HG03135 (cell line): ENCODE data around the gene EDAR.

Experiments used
- ATAC-seq: cut with Tn5 transposase; IDR thresholded peaks from one replicate; pipeline ENCODE4 v1.9.1; 2021; ENCODE audit warnings: mild to moderate bottlenecking, moderate library complexity; ENCODE audit not compliant: unreplicated experiment

Gene EDAR

GRCh38 chr2:109005686-109006204, 16.7 kb upstream of the EDAR start:
- no peak for ATAC-seq

- no peak for ATAC-seq
Measured at GRCh38 chr2:109001201-109001600, 12.2 kb upstream of the EDAR start.

GRCh38 chr2:109000738-109001137, 11.7 kb upstream of the EDAR start:
- no peak for ATAC-seq

DNA sequence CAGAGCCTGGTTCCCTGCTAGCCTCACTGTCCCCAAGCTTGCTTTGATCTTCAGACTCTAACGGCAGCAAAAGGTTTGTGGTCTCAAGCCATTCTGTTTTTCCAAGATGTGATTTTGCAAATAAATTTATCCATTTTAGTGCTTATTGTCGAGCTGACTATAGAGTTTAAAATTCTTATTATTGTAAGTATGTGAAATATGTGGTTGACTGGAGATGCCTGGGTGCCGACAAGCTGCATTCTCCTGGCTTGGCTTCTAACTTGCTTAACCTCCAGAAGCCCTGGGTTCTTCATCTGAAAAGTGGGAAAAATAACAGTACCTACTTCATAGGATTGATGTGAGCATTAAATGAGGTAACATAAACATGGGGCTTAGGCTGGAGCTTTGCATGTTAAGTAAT, 9.9 kb upstream of the EDAR start:
- ATAC-seq, result no peak

- ATAC-seq, result no peak
Measured at GRCh38 chr2:108994178-108994577, 5.2 kb upstream of the EDAR start.

- ATAC-seq, result no peak
Measured at GRCh38 chr2:108993095-108993937, 4.3 kb upstream of the EDAR start.

- no peak for ATAC-seq
Measured at GRCh38 chr2:108988076-108988795, 784 bp downstream of the EDAR start.

DNA sequence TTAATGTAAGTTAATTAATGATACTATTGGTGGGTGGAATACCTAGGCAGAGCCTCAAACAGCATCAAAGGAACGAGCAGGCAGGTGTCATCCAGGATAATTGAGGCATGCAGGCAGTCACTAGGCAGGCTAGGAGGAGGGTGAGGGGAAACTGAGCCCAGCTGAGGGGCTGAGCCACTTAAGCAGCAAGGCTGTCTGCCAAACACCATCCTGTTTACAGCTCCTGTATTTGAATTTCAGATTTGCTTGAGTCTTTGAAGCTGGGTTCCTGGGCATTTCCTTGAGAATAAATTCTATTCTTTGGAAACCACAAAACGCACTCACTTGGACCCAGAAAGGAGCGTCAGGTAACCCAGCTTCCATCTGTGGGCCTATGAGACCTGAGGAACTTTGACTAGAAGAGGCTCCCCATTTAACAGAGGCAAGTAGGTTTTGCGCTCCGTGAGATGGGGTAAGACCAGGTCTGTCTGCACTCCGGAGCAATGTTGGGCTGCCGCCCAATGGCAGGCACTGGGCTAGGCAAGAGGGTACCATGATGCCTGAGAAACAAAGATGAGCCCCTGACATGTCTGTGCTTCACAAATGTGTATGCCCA, 2.0 kb downstream of the EDAR start:
- no peak for ATAC-seq

DNA sequence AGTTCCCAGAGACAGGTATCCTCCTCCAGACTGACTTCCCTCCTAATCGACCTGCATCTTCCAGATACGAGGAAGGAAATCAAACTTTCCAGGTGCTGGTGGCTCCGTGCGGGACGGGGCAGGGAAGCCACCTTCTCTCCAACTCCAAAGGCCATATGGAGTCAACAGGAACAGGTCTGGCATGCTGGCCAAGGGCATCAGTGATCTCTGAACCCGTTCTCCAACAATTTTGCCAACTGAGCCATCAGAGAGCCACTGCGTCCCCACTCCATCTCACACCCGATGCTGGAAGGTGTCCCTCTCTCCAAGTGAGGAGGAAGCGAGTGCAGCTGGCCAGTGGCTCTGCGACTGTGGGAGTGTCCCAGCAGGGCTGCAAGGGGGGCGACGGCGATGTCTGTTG, 5.4 kb downstream of the EDAR start:
- no peak for ATAC-seq

DNA sequence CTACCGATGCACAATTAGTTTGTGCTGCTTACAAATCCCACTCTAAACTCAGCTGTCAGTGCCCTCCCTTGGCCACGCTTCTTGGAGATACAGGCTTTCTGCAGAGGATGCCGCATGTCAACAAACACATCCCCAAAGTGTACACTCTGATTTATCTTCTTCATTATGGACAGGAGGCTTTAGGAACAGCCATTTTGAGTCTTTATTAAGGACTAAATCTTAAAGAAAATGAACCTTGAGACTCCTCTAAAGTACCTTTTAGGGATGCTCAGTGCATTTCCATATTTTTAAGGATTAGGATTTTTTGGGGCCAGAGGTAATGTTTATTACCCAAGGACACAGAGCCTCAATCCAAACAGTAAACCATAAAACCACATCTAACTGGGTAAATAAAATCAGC, 6.0 kb downstream of the EDAR start:
- no peak for ATAC-seq

GRCh38 chr2:108982259-108982679, 6.8 kb downstream of the EDAR start:
- no peak for ATAC-seq

DNA sequence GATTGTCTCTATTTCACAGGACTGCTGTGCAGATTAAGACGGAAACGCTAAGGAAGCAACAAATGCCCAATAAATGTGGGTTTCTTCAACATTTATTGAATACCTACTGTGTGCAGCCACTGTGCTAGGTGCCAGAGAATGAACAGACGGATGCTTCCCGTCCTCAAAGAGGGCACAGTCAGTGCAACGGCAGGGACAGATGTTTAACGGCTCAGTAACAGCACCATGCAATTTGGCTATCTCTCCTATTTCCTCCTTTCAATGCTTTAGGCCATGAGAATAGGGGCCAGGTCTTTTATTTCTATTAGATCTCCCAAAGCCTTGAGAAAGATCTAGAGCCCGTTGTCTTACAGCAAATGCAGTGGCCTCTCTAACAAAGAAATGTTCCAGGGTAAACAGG, 7.2 kb downstream of the EDAR start:
- ATAC-seq, result no peak

- no peak for ATAC-seq
Measured at GRCh38 chr2:108980076-108980475, 8.9 kb downstream of the EDAR start.

DNA sequence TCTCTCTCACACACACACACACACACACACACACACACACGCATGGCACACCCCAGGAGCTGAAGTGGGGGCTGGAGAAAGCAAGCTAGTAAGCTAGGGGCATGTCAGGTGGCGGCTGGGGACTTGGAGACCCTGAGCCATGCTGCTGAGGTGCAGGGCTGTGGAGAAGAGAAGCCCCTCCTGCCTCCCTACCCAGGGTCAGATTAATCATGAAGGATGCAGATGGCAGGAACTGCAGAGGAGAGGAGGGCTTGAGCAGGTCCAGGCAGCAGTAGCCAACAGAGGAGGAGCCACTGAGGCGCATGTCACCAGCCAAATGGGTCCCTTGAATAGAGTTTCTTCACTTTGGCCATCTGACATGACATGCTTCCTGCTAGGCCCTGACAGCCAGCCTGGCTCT, 9.6 kb downstream of the EDAR start:
- ATAC-seq, result no peak

DNA sequence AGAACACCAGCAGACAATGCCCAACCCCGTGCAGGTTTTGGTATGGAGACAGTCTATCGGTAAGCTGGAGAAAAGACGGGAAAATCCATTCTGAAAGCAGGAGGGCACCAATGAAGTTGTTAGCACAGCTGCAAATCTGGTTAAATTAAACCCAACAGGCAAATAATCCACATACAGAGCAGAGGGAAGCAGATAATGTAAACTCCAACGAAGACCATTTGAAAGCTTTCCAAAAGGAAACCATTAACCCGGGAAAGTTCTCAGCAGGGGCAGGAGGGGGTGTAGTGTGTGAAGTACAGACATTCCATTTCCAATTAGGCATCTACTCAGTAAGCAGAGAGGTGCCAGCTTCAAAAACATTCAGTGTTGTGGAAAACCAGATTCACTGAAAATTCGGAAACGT, 10.3 kb downstream of the EDAR start:
- no peak for ATAC-seq

DNA sequence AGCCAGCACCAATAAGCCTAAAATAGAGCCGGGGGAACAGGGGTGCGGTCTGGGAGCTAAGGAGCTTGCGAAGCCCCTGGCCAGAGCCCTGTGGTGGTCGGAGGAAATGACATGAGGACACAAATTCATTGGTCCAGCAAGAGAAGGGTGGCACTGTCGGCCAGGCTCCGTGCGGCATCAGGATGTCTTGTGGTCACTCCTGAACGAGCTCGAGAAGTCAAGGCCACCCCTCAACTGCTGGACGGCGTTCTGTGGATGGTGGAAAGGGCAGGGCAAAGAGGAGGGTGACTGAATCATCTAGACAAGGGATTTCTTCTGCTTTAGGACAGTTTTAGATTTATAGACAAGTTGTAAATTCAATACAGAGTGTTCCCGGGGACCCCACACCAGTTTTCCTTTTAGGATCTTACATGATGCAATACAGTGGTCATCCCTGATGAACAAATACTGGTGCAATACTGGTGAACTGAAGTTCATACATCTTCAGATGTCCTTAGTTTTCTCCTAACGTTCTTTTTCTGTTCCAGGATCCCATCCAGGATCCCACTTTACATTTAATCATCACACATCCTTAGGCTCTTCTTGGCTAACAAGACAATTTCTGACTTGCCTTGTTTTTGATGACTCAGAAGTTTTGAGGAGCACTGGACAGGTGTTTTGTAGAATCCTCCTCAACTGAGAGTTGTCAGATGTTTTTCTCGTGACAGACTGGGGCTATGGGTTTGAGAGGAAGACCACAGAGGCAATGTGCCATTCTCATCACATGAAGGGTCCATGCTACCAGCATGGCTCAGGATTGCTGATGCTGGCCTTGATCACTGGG, 13.2 kb downstream of the EDAR start:
- ATAC-seq, result no peak

GRCh38 chr2:108974674-108975073, 14.3 kb downstream of the EDAR start:
- ATAC-seq, result no peak

GRCh38 chr2:108972663-108973062, 16.4 kb downstream of the EDAR start:
- no peak for ATAC-seq

DNA sequence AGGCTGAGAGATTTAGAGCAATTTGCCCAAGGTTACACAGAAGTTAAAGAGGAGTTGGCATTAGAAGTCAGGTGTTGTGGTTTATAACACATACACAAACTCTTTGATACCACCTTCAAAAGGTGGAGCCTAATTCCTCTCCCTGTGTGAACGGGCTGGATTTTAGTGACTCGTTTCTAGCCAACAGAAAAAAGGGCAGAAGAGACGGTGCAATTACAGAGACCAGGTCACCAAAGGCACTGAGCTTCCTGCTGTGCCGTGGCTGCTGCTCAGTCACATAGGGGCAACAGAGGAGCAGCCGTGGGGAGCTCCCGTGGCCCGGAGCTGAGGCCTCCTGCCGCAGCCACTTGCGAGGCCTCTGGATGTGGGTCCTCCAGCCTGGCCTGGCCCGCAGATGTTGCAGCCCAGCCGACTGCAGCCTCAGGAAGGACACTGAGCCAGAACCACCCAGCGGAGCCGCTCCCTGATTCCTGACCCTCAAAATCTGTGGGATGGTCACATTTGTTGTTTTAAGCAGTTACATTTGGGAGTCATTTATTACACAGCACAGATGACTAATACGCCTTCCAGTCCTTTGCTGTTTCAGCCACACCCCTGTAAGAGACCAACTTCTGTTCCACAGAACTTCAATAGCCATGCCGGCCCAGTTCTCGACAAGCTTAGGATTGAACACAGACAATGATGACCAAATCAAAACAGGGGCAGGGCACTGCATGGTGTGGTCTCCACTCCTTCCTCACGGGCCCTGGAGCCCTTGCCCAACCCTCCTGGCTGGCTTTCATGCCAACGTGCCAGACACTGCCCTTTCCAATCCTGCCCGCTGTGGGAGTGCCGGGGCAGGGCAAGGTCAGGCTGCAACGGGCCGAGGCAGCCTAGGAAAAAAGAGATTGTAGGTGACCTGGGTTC, 17.1 kb downstream of the EDAR start:
- ATAC-seq, result no peak

- no peak for ATAC-seq
Measured at GRCh38 chr2:108970369-108970768, 18.7 kb downstream of the EDAR start.
